ENCODE data around the gene SERPINA1. TPM values are rescaled to one million over a fixed set of nuclear protein-coding genes. Genes with fewer than 3 reads are reported as not detected.

SERPINA1 gene
- polyA plus RNA-seq, 1 donor from 2014 or later: 1.4 TPM

- H3K36me3 Mint-ChIP-seq: peaks cover 2% of the 10 kb centered on the region
- peaks cover 0 to 4% (median 0%) of the 10 kb centered on the region in 3 donors for H3K9me3 Mint-ChIP-seq
- H3K4me1 Mint-ChIP-seq: peaks cover 16 to 21% (median 18%) of the 10 kb centered on the region in 3 donors
- H3K4me3 Mint-ChIP-seq: peak overlapping the region in 1 of 4 donors; percentile 42
- H3K27me3 Mint-ChIP-seq: peaks cover 6% of the 10 kb centered on the region
- H3K27ac Mint-ChIP-seq: peak overlapping the region in 1 of 3 donors; percentile 14
Observed at GRCh38 chr14:94342334-94342934, 46.0 kb downstream of the SERPINA1 start.

GRCh38 chr14:94341656-94342333 is 46.6 kb downstream of the SERPINA1 start:
- Mint-ChIP-seq H3K4me1 (peaks cover 14 to 21% (median 16%) of the 10 kb centered on the region in 3 donors), H3K9me3 (peaks cover 0 to 4% (median 0%) of the 10 kb centered on the region in 3 donors), H3K36me3 (peaks cover 2% of the 10 kb centered on the region), H3K4me3 (peak overlapping the region in 1 of 4 donors; percentile 36), H3K27me3 (peaks cover 6% of the 10 kb centered on the region), H3K27ac (peak overlapping the region in 1 of 3 donors; percentile 14)

DNA sequence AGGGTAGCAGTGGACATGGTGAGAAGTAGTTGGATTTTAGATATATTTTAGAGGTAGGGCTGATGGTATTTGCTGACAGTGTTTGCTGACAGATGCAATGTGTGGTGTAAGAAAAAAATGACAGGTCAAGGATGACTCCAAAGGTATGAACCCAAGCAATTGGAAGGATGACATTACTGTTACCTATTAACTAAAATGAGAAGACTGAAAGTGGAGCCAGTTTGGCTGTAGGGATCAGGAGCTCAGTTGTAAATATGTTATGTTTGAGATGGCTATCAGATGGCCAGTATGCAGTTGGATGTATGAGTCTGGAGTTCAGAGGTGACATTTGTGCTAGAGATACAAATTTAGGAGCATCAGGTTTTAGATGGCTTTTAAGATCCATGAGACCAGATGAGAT is 47.9 kb downstream of the SERPINA1 start:
- Mint-ChIP-seq H3K36me3 (peaks cover 2% of the 10 kb centered on the region), H3K4me3 (no peak overlapping the region), H3K4me1 (peaks cover 9 to 21% (median 12%) of the 10 kb centered on the region in 3 donors), H3K27ac (no peak overlapping the region), H3K9me3 (peaks cover 0 to 4% (median 0%) of the 10 kb centered on the region in 3 donors), H3K27me3 (peaks cover 6% of the 10 kb centered on the region)

GRCh38 chr14:94338023-94338422 is 50.4 kb downstream of the SERPINA1 start:
- H3K27me3 Mint-ChIP-seq: peaks cover 6% of the 10 kb centered on the region
- no peak overlapping the region for H3K27ac Mint-ChIP-seq
- no peak overlapping the region for H3K4me3 Mint-ChIP-seq
- H3K4me1 Mint-ChIP-seq: peaks cover 3 to 21% (median 5%) of the 10 kb centered on the region in 3 donors
- peaks cover 2% of the 10 kb centered on the region for H3K36me3 Mint-ChIP-seq
- peaks cover 0 to 4% (median 0%) of the 10 kb centered on the region in 3 donors for H3K9me3 Mint-ChIP-seq

DNA sequence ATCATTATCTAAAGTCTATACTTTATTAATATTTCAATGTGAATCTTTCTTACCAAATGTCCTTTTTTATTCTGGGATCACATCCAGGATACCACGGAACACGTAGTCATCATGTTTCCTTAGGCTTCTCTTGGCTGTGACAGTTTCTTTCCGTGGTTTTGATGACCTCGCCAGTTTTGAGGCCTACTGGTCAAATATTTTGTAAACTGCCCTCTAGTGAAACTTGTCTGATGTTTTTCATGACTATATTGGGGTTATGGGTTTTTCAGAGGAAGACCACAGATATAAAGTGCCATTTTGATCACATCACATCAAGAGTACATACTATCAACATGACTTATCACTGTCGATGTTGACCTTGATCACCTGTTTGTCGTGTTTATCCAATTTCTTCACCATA is 51.1 kb downstream of the SERPINA1 start:
- H3K36me3 Mint-ChIP-seq: peaks cover 2% of the 10 kb centered on the region
- H3K9me3 Mint-ChIP-seq: peaks cover 0 to 4% (median 0%) of the 10 kb centered on the region in 3 donors
- no peak overlapping the region for H3K4me3 Mint-ChIP-seq
- H3K27me3 Mint-ChIP-seq: peaks cover 6% of the 10 kb centered on the region
- H3K4me1 Mint-ChIP-seq: peaks cover 1 to 17% (median 4%) of the 10 kb centered on the region in 3 donors
- no peak overlapping the region for H3K27ac Mint-ChIP-seq

GRCh38 chr14:94334872-94335271 is 53.5 kb downstream of the SERPINA1 start:
- Mint-ChIP-seq H3K27me3 (no peaks in the 10 kb centered on the region), H3K9me3 (peaks cover 0 to 4% (median 0%) of the 10 kb centered on the region in 3 donors), H3K36me3 (no peaks in the 10 kb centered on the region), H3K4me1 (no peaks in the 10 kb centered on the region), H3K27ac (no peak overlapping the region), H3K4me3 (no peak overlapping the region)

DNA sequence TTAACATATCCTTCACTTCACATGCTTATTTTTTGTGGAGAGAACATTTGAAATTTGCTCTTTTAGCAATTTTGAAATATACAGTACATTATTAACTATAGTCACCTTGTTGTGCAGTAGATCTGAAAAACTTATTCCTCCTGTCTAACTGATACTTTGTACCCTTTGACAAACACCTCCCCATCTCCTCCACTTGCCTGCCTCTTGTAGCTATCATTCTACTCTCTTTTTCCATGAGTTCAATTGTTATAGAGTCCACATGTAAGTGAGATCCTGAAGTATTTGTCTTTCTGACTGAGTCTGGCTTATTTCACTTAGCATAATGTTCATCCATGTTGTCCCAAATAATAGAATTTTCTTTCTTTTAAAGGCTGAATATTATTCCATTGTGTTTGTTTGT is 55.8 kb downstream of the SERPINA1 start:
- H3K9me3 Mint-ChIP-seq: peaks cover 0 to 6% (median 0%) of the 10 kb centered on the region in 3 donors
- peak overlapping the region in 1 of 4 donors; percentile 2 for H3K4me3 Mint-ChIP-seq
- H3K27ac Mint-ChIP-seq: no peak overlapping the region
- no peaks in the 10 kb centered on the region for H3K36me3 Mint-ChIP-seq
- no peaks in the 10 kb centered on the region for H3K27me3 Mint-ChIP-seq
- no peaks in the 10 kb centered on the region for H3K4me1 Mint-ChIP-seq

GRCh38 chr14:94332063-94332583 is 56.3 kb downstream of the SERPINA1 start:
- H3K9me3 Mint-ChIP-seq: peaks cover 0 to 8% (median 0%) of the 10 kb centered on the region in 3 donors
- H3K4me1 Mint-ChIP-seq: no peaks in the 10 kb centered on the region
- H3K4me3 Mint-ChIP-seq: no peak overlapping the region
- H3K27ac Mint-ChIP-seq: no peak overlapping the region
- no peaks in the 10 kb centered on the region for H3K36me3 Mint-ChIP-seq
- H3K27me3 Mint-ChIP-seq: no peaks in the 10 kb centered on the region

GRCh38 chr14:94331462-94331861 is 56.9 kb downstream of the SERPINA1 start:
- Mint-ChIP-seq H3K9me3 (peaks cover 0 to 10% (median 0%) of the 10 kb centered on the region in 3 donors), H3K27ac (no peak overlapping the region), H3K4me3 (no peak overlapping the region), H3K4me1 (no peaks in the 10 kb centered on the region), H3K27me3 (no peaks in the 10 kb centered on the region), H3K36me3 (no peaks in the 10 kb centered on the region)

DNA sequence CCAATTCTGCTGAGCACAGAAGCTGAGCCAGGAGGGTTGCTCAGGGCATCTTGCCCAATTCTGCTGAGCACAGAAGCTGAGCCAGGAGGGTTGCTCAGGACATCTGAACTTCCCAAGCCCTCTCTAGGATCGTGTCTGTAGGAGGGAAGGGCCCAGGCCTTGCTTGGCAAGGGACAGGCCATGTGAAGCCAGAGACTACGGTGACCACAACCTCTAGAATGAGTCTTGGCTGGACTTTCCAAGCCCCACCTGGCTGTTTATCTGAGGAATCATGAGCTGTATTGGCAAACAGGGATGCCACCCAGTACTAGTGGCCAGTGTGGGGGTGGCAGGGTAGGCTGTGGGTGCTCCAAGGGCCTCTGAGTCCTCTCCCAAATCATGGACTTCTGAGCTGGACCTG is 57.5 kb downstream of the SERPINA1 start:
- no peaks in the 10 kb centered on the region for H3K36me3 Mint-ChIP-seq
- no peak overlapping the region for H3K27ac Mint-ChIP-seq
- H3K4me1 Mint-ChIP-seq: no peaks in the 10 kb centered on the region
- no peaks in the 10 kb centered on the region for H3K27me3 Mint-ChIP-seq
- peaks cover 0 to 11% (median 0%) of the 10 kb centered on the region in 3 donors for H3K9me3 Mint-ChIP-seq
- no peak overlapping the region for H3K4me3 Mint-ChIP-seq

DNA sequence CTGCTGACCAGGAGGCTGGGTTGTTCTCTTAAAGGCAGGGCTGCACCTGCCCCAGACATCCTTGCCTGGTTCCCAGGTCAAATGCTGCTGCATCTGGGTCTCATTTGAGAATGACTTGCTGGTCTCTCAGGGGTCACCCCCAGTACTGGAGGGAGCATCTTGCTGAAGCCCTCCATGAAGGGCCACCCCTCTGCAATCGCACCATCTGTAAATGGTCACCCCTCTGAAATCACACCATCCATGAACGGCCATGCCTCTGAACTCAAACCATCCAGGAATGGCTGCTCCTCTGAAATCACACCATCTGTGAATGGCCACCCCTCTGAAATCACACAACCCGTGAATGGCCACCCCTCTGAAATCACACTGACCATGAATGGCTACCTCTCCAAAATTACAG is 58.0 kb downstream of the SERPINA1 start:
- Mint-ChIP-seq H3K9me3 (peaks cover 0 to 11% (median 0%) of the 10 kb centered on the region in 3 donors), H3K4me3 (no peak overlapping the region), H3K36me3 (no peaks in the 10 kb centered on the region), H3K27me3 (no peaks in the 10 kb centered on the region), H3K4me1 (no peaks in the 10 kb centered on the region), H3K27ac (no peak overlapping the region)

DNA sequence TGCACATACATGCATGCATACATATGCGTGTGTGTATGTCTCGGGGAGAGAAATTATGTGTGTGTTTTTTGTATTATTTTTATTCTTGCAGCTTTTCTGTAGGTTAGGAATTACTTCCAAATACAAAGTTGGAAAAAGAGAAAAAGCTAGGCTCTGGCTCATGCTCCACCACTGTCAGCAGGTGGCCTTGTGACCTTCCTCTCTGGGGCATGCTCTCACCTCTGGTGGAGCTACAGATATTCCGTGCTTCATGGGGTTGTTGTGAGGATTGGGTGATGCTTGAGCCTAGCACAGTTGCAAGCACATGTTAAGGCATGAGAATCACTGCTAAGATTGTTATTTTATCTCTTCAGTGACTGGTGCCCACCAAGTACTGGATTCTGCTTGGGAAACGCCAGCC is 58.5 kb downstream of the SERPINA1 start:
- Mint-ChIP-seq H3K9me3 (peaks cover 0 to 11% (median 0%) of the 10 kb centered on the region in 3 donors), H3K27ac (no peak overlapping the region), H3K4me3 (no peak overlapping the region), H3K4me1 (no peaks in the 10 kb centered on the region), H3K27me3 (no peaks in the 10 kb centered on the region), H3K36me3 (no peaks in the 10 kb centered on the region)

GRCh38 chr14:94328196-94328595 is 60.2 kb downstream of the SERPINA1 start:
- no peaks in the 10 kb centered on the region for H3K36me3 Mint-ChIP-seq

More at GRCh38 chr14:94328196-94328595, 60.2 kb downstream of the SERPINA1 start:
- H3K4me1 Mint-ChIP-seq: no peaks in the 10 kb centered on the region
- H3K4me3 Mint-ChIP-seq: no peak overlapping the region
- H3K27me3 Mint-ChIP-seq: no peaks in the 10 kb centered on the region
- H3K9me3 Mint-ChIP-seq: peaks cover 0 to 11% (median 0%) of the 10 kb centered on the region in 3 donors
- no peak overlapping the region for H3K27ac Mint-ChIP-seq
